HG03571 (cell line): ENCODE measurements around the gene RPL19.

Source experiments
- ATAC-seq: cut with Tn5 transposase; IDR thresholded peaks from one replicate; pipeline ENCODE4 v1.9.1; 2021; ENCODE audit not compliant: unreplicated experiment

RPL19 gene

DNA sequence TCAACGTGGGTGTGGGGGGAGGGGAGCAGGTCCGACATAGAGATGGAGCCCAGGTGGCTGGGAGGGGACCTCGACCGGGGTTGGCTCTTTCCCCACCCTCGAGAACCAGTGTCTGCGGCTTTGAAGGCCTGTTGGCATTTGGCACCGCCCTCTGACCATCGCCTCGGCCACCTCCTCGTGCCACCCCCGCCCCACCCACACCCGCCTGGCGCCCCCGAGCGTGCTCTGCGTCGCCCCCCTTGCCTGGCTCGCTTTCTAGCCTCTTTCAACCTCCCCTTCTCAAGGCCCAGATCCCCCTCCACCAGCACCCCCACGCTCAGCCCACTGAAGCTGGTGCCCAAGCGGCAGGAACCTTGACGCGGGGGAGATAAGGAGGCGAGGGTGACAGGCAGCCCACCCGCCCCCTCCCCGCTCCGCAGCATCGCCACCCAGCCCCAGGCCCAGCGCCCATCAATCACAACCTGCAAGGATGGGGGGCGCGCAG, 3.2 kb upstream of the RPL19 start:
- ATAC-seq, result no peak

- no peak for ATAC-seq
Measured at GRCh38 chr17:39197380-39198185, 2.5 kb upstream of the RPL19 start, which contains the start of gene CACNB1. Gene CACNB1 (minus strand): TSS chr17:39197669. CDS start chr17:39197495, 174 bp downstream.

DNA sequence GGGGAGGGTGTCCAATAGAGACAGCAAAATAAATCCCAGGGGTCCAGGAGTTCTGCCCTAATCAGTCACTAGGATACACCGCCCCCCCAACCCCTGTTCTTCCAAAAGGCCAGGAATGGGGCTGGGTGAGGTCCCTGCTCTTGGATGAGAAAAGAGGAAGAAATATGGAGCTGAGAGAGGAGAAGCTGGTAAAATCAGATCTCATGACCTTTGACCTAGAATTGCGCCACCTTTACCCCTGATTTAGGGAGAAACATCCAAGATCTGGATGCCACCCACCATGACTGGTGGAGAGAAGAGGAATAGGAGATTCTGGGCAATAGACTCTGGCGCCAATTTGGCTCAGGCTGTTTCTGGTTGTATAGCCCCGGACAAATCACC, 1.9 kb upstream of the RPL19 start:
- ATAC-seq, result no peak

GRCh38 chr17:39199820-39200069, 338 bp upstream of the RPL19 start:
- ATAC-seq, result peak; percentile 49

DNA sequence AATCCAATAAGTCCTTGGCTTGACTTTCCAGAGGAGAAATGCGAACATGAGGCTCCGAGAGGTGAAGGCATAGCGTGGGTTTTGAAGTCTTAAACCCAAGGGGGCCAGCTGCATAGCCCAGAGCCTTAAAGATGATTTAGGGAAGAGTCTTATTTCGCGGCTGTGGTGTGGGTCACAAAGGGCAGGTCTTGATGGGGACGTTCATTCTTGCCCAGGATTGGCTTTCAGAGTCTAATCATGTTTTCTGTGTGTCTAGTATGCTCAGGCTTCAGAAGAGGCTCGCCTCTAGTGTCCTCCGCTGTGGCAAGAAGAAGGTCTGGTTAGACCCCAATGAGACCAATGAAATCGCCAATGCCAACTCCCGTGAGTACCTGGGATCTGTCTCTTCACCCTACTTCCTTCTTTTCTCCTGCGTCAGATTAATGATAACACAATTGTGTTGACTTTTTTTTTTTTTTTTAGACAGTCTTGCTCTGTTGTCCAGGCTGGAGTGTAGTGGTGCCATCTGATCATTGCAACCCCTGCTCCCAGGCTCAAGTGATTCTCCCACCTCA, 951 bp downstream of the RPL19 start:
- ATAC-seq, result no peak

- ATAC-seq, result no peak
Measured at GRCh38 chr17:39204245-39204644, 4.2 kb downstream of the RPL19 start.

DNA sequence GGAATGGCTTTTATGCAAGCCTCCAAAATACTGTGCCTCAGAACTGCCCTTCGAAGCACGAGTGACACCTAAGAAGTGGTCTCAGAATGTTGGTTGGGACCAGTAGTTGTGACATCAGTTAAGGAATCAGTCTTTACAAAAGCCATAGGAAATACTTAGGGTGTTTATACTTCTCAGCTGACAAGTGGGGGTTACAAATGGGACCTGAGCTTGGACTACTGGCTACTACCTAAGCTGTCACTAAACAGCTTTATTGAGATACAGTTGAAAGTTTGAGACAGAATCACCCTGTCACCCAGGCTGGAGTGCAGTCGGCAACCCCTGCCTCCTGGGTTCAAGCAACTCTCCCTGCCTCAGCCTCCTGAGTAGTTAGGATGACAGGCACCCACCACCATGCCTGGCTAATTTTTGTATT, 5.0 kb downstream of the RPL19 start:
- ATAC-seq, result no peak

DNA sequence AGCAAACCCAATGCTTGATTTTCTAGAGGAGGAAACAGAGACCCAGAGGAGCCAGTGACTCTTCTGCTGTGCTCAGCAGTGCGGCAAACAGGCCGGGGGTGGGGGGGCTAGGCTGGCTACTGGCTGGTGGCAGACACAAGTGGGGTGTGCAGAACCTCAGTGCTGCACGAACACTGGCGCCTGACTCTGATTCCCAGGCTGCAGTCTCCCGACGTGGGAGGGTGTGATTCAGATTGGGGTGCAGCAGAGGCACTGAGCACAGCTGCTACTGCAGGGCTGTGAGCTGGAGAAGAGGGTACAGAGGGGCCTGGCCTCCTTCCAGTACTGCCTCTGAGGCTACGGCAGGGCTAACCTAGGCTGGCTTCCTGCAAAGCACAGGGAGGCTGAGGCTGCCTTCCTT, 8.1 kb downstream of the RPL19 start:
- no peak for ATAC-seq

GRCh38 chr17:39208893-39209292, 8.8 kb downstream of the RPL19 start:
- no peak for ATAC-seq

- no peak for ATAC-seq
Measured at GRCh38 chr17:39209317-39210092, 9.4 kb downstream of the RPL19 start.

- ATAC-seq, result no peak
Measured at GRCh38 chr17:39210093-39210434, 10.0 kb downstream of the RPL19 start.

GRCh38 chr17:39212195-39212810, 12.2 kb downstream of the RPL19 start:
- no peak for ATAC-seq

GRCh38 chr17:39212841-39213480, 12.9 kb downstream of the RPL19 start:
- no peak for ATAC-seq

DNA sequence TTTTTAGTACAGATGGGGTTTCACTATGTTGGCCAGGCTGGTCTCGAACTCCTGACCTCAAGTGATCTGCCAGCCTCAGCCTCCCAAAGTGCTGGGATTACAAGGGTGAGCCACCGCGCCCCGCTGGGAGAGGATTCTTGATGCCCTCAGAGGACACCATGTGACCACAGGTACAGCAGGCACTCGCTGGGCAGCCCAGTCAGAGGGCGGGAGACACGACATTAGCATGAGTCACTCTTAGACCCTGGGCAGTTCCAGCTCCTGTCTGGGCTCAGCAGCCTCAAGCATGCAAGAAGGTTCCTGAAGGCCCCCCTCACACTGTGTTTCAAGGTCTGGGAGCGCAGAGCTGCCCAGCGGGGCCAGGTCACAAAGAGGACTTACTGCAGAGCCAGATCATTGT, 13.8 kb downstream of the RPL19 start:
- ATAC-seq, result no peak

GRCh38 chr17:39217734-39218369, 17.8 kb downstream of the RPL19 start:
- ATAC-seq, result no peak

DNA sequence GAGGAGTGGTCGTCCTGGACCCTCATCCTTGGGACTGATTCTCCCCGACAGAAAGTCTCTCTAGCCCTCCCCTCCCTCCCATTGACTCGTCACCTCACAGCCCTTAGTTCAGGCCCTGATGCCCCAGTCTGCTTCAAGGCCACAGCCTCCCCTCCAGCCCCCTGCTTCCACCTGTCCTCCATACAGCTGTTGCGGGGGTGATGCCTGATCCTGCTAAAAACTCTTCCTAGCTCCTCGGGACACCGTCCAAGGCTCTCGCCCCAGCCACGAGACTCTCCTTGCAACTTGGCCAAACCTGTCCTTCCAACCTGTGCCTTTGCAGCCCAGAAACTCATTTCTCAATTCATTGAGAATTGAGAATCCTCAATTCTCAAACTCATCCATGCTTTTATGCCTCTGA, 18.8 kb downstream of the RPL19 start:
- ATAC-seq, result no peak

DNA sequence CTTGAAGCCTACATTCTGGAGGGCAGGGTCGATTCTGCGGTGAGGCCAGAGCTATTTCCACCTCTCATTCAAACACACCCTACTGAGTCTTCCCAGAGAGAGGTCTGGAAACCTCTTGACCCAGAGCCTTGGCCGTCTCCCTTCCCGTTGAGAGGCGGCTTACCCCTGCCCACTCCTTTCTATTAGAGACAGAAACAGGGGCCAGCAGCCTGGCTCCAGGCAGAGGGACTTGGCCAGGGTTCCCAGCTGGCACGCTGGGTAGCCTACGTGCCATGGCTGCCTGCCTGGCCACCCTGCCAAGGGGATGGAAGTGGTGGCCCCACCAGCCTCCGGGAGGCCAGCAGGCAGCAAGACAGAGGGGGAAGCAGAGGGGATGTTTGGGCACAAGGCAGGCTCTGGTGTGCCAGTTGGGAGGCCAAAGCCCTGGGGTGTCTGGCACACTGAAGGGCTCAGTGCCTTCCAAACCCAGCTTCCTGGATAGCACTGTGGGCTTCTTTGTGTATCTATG, 19.6 kb downstream of the RPL19 start:
- ATAC-seq, result no peak

DNA sequence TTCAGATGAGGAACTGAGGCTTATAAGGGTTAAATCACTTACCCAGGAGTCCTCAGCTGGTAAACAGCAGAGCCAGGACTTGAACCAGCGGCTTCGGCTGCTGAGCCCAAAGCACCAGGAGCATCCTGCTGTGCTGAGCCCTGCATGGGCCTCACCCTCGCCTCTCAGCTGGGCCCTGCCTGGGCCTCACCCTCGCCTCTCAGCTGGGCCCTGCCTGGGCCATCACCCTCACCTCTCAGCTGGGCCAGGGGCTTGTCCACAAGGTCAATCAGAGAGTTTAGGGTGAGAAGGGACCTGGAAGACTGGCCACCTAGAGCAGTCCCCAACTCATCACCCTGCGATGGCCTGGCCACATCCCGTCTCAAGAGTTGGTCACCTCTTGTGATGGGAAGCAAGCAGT, 21.5 kb downstream of the RPL19 start:
- ATAC-seq, result no peak

GRCh38 chr17:39222151-39222550, 22.1 kb downstream of the RPL19 start:
- ATAC-seq, result no peak
